ENCODE measurements around the gene KRTAP4-12.
"Not testable (repeated sequence)": the region's sequence is repeated elsewhere in the genome, so short reads cannot be mapped to it uniquely, and the experiment has no call there.

KRTAP4-12 gene

GRCh38 chr17:41123991-41124371 is at the start of gene KRTAP4-12:
KRTAP4-12 (minus strand) TSS chr17:41124182; CDS start chr17:41124122, 60 bp downstream.
- not testable (repeated sequence) for DNase-seq

- DNase-seq = no peak
These were observed 47.9 kb upstream of the KRTAP4-12 start for GRCh38 chr17:41171886-41172285.

GRCh38 chr17:41168121-41168520 is 44.1 kb upstream of the KRTAP4-12 start, which contains the start of gene KRTAP4-3:
KRTAP4-3 (minus strand) TSS chr17:41168221; CDS start chr17:41168172, 49 bp downstream.
- no peak for DNase-seq

- no peak for DNase-seq
These were observed 43.6 kb upstream of the KRTAP4-12 start for GRCh38 chr17:41167561-41167960.

- DNase-seq = no peak
These were observed 39.8 kb upstream of the KRTAP4-12 start for GRCh38 chr17:41163828-41164227.

GRCh38 chr17:41160648-41161047 is 36.7 kb upstream of the KRTAP4-12 start, which contains the start of gene KRTAP4-4:
KRTAP4-4 (minus strand) TSS chr17:41160748; CDS start chr17:41160691, 57 bp downstream.
- DNase-seq = no peak

GRCh38 chr17:41160190-41160589 is 36.2 kb upstream of the KRTAP4-12 start:
- DNase-seq = not testable (repeated sequence)

GRCh38 chr17:41153856-41154255 is 29.9 kb upstream of the KRTAP4-12 start:
- no peak for DNase-seq

GRCh38 chr17:41151525-41151924 is 27.5 kb upstream of the KRTAP4-12 start:
- no peak for DNase-seq

GRCh38 chr17:41150026-41150425 is 26.0 kb upstream of the KRTAP4-12 start:
- DNase-seq = no peak

- no peak for DNase-seq
These were observed 25.6 kb upstream of the KRTAP4-12 start, which contains the start of gene KRTAP4-5 for GRCh38 chr17:41149652-41149985. KRTAP4-5 (minus strand) TSS chr17:41149825; CDS start chr17:41149767, 58 bp downstream.

GRCh38 chr17:41148971-41149651 is 25.1 kb upstream of the KRTAP4-12 start:
- not testable (repeated sequence) for DNase-seq

- DNase-seq = no peak
These were observed 23.7 kb upstream of the KRTAP4-12 start for GRCh38 chr17:41147531-41148204.

GRCh38 chr17:41145261-41145660 is 21.3 kb upstream of the KRTAP4-12 start:
- no peak for DNase-seq

- no peak for DNase-seq
These were observed 20.9 kb upstream of the KRTAP4-12 start for GRCh38 chr17:41144846-41145245.

GRCh38 chr17:41141361-41141760 is 17.4 kb upstream of the KRTAP4-12 start:
- no peak for DNase-seq

GRCh38 chr17:41140360-41141131 is 16.6 kb upstream of the KRTAP4-12 start, which contains the start of gene KRTAP4-6:
KRTAP4-6 (minus strand) TSS chr17:41140544; CDS start chr17:41140487, 57 bp downstream.
- DNase-seq = no peak

- DNase-seq = not testable (repeated sequence)
These were observed 15.9 kb upstream of the KRTAP4-12 start for GRCh38 chr17:41139865-41140264.

- DNase-seq = no peak
These were observed 10.1 kb upstream of the KRTAP4-12 start for GRCh38 chr17:41133880-41134735.

GRCh38 chr17:41131979-41132378 is 8.0 kb upstream of the KRTAP4-12 start:
- DNase-seq = no peak

- DNase-seq = no peak
These were observed 3.4 kb upstream of the KRTAP4-12 start for GRCh38 chr17:41127371-41127770.

- DNase-seq = no peak
These were observed 2.4 kb upstream of the KRTAP4-12 start for GRCh38 chr17:41126412-41126811.

Data from NCI-H146 (cell line).